Loucy (cell line): ENCODE results near the gene FAU.

ENCODE experiments used
- CTCF ChIP-seq: fragments of 200-600 bp; sonication (generic); conservative IDR thresholded peaks from 2 replicates; pipeline ENCODE4 v1.5.1; 2014; ENCODE audit warnings: mild to moderate bottlenecking, antibody characterized with exemption, low read length
- EZH2phosphoT487 ChIP-seq: fragments of 200-600 bp; IDR thresholded peaks from 2 replicates; pipeline ENCODE4 v1.6.1; 2018; ENCODE audit warnings: antibody characterized with exemption, mild to moderate bottlenecking, moderate library complexity, borderline replicate concordance

- TF ChIP-seq CTCF (no peak), EZH2phosphoT487 (no peak)
These were observed 14.9 kb downstream of the FAU start for GRCh38 chr11:65107078-65107477.
